ENCODE data around the gene SLC2A13.

- TF ChIP-seq POLR2A (IDR thresholded peaks at IDR 0.05), result no peak
- no peak for TF ChIP-seq CTCF (IDR thresholded peaks at IDR 0.05)
Measured at GRCh38 chr12:40039598-40039997, 66.3 kb downstream of the SLC2A13 start.
